Stimulated activated naive CD8-positive, alpha-beta T cell treated with anti-CD3 and anti-CD28 coated beads, Interleukin-15, Interleukin-2, amounts not matched to agents 100 ng/mL and 50 ng/mL, for 24 hours (primary cell): ENCODE results near the gene UGT2B7.
"Not testable (repeated sequence)": the region's sequence is repeated elsewhere in the genome, so short reads cannot be mapped to it uniquely, and the experiment has no call there.

Experiments used
- H3K27ac Mint-ChIP-seq: one replicate; pipeline ENCODE4 v1.8.0; 2021; ENCODE audit warnings: mild to moderate bottlenecking, mixed read lengths
- H3K27me3 Mint-ChIP-seq: one replicate; pipeline ENCODE4 v1.8.0; 2021; ENCODE audit warnings: mixed read lengths
- H3K36me3 Mint-ChIP-seq: one replicate; pipeline ENCODE4 v1.8.0; 2021; ENCODE audit warnings: low read depth, mixed read lengths
- H3K4me1 Mint-ChIP-seq: one replicate; pipeline ENCODE4 v1.8.0; 2021; ENCODE audit warnings: low read depth, mixed read lengths
- H3K4me3 Mint-ChIP-seq: one replicate; pipeline ENCODE4 v1.8.0; 2021; ENCODE audit warnings: mild to moderate bottlenecking, mixed read lengths
- H3K9me3 Mint-ChIP-seq: one replicate; pipeline ENCODE4 v1.8.0; 2021; ENCODE audit warnings: mixed read lengths

UGT2B7 gene

GRCh38 chr4:69096111-69096656, at the start of gene UGT2B7:
UGT2B7 (plus strand) TSS chr4:69096474; CDS start chr4:69096521, 47 bp downstream.
- H3K27ac Mint-ChIP-seq: no peak within 1 kb of the TSS

GRCh38 chr4:69049860-69050259, 46.4 kb upstream of the UGT2B7 start:
- Mint-ChIP-seq H3K4me3 (no peak overlapping the region), H3K4me1 (no peaks in the 10 kb centered on the region), H3K9me3 (peaks cover 6% of the 10 kb centered on the region), H3K36me3 (no peaks in the 10 kb centered on the region), H3K27ac (no peak overlapping the region), H3K27me3 (no peaks in the 10 kb centered on the region)

More at GRCh38 chr4:69096111-69096656, at the start of gene UGT2B7:
- Mint-ChIP-seq H3K27me3 (no peaks in the 10 kb centered on the region), H3K4me3 (no peak within 1 kb of the TSS), H3K36me3 (no peaks in the 10 kb centered on the region), H3K9me3 (no peaks in the 10 kb centered on the region), H3K4me1 (no peaks in the 10 kb centered on the region)

- not testable (repeated sequence) for H3K4me3 Mint-ChIP-seq, H3K9me3 Mint-ChIP-seq, H3K27me3 Mint-ChIP-seq, H3K36me3 Mint-ChIP-seq, H3K27ac Mint-ChIP-seq, H3K4me1 Mint-ChIP-seq
These were observed 45.3 kb upstream of the UGT2B7 start for GRCh38 chr4:69050853-69051575.

- H3K27ac Mint-ChIP-seq: no peak overlapping the region
- H3K4me1 Mint-ChIP-seq: no peaks in the 10 kb centered on the region
- H3K36me3 Mint-ChIP-seq: no peaks in the 10 kb centered on the region
- H3K9me3 Mint-ChIP-seq: peaks cover 1% of the 10 kb centered on the region
- no peak overlapping the region for H3K4me3 Mint-ChIP-seq
- H3K27me3 Mint-ChIP-seq: no peaks in the 10 kb centered on the region
These were observed 44.7 kb upstream of the UGT2B7 start for GRCh38 chr4:69051576-69051943.

GRCh38 chr4:69053309-69053885, 42.9 kb upstream of the UGT2B7 start:
- not testable (repeated sequence) for H3K4me1 Mint-ChIP-seq, H3K27ac Mint-ChIP-seq, H3K36me3 Mint-ChIP-seq, H3K4me3 Mint-ChIP-seq, H3K27me3 Mint-ChIP-seq, H3K9me3 Mint-ChIP-seq

GRCh38 chr4:69054033-69054432, 42.2 kb upstream of the UGT2B7 start:
- not testable (repeated sequence) for H3K4me3 Mint-ChIP-seq, H3K9me3 Mint-ChIP-seq, H3K27ac Mint-ChIP-seq, H3K27me3 Mint-ChIP-seq, H3K36me3 Mint-ChIP-seq, H3K4me1 Mint-ChIP-seq

- H3K27me3 Mint-ChIP-seq: no peaks in the 10 kb centered on the region
- no peaks in the 10 kb centered on the region for H3K9me3 Mint-ChIP-seq
- H3K27ac Mint-ChIP-seq: no peak overlapping the region
- H3K4me1 Mint-ChIP-seq: no peaks in the 10 kb centered on the region
- H3K36me3 Mint-ChIP-seq: no peaks in the 10 kb centered on the region
- no peak overlapping the region for H3K4me3 Mint-ChIP-seq
These were observed 41.6 kb upstream of the UGT2B7 start for GRCh38 chr4:69054578-69055200.

- no peaks in the 10 kb centered on the region for H3K4me1 Mint-ChIP-seq
These were observed 40.1 kb upstream of the UGT2B7 start for GRCh38 chr4:69056150-69056549.

GRCh38 chr4:69056921-69057550, 39.2 kb upstream of the UGT2B7 start:
- Mint-ChIP-seq H3K27me3 (no peaks in the 10 kb centered on the region), H3K4me1 (no peaks in the 10 kb centered on the region), H3K9me3 (no peaks in the 10 kb centered on the region), H3K36me3 (no peaks in the 10 kb centered on the region), H3K27ac (no peak overlapping the region), H3K4me3 (no peak overlapping the region)

More at GRCh38 chr4:69056150-69056549, 40.1 kb upstream of the UGT2B7 start:
- H3K36me3 Mint-ChIP-seq: no peaks in the 10 kb centered on the region
- H3K27ac Mint-ChIP-seq: no peak overlapping the region
- no peaks in the 10 kb centered on the region for H3K27me3 Mint-ChIP-seq
- H3K4me3 Mint-ChIP-seq: no peak overlapping the region
- no peaks in the 10 kb centered on the region for H3K9me3 Mint-ChIP-seq

GRCh38 chr4:69057620-69058409, 38.5 kb upstream of the UGT2B7 start:
- Mint-ChIP-seq H3K9me3 (no peaks in the 10 kb centered on the region), H3K4me3 (no peak overlapping the region), H3K27me3 (no peaks in the 10 kb centered on the region), H3K36me3 (no peaks in the 10 kb centered on the region), H3K27ac (no peak overlapping the region), H3K4me1 (no peaks in the 10 kb centered on the region)

- Mint-ChIP-seq H3K9me3 (no peaks in the 10 kb centered on the region), H3K4me1 (no peaks in the 10 kb centered on the region), H3K36me3 (no peaks in the 10 kb centered on the region), H3K4me3 (no peak overlapping the region), H3K27ac (no peak overlapping the region), H3K27me3 (no peaks in the 10 kb centered on the region)
These were observed 37.7 kb upstream of the UGT2B7 start for GRCh38 chr4:69058410-69059059.

GRCh38 chr4:69060651-69061308, 35.5 kb upstream of the UGT2B7 start:
- H3K4me3 Mint-ChIP-seq: no peak overlapping the region
- H3K9me3 Mint-ChIP-seq: no peaks in the 10 kb centered on the region
- no peak overlapping the region for H3K27ac Mint-ChIP-seq
- H3K4me1 Mint-ChIP-seq: no peaks in the 10 kb centered on the region
- H3K27me3 Mint-ChIP-seq: no peaks in the 10 kb centered on the region
- no peaks in the 10 kb centered on the region for H3K36me3 Mint-ChIP-seq

- Mint-ChIP-seq H3K27ac (no peak overlapping the region), H3K27me3 (no peaks in the 10 kb centered on the region), H3K4me3 (no peak overlapping the region), H3K36me3 (no peaks in the 10 kb centered on the region), H3K9me3 (no peaks in the 10 kb centered on the region), H3K4me1 (no peaks in the 10 kb centered on the region)
These were observed 31.9 kb upstream of the UGT2B7 start for GRCh38 chr4:69064391-69064790.

- Mint-ChIP-seq H3K36me3 (no peaks in the 10 kb centered on the region), H3K9me3 (no peaks in the 10 kb centered on the region), H3K27ac (no peak overlapping the region), H3K27me3 (no peaks in the 10 kb centered on the region), H3K4me3 (no peak overlapping the region), H3K4me1 (no peaks in the 10 kb centered on the region)
These were observed 29.3 kb upstream of the UGT2B7 start for GRCh38 chr4:69066945-69067344.
